ENCODE measurements around the gene IQCB1.

IQCB1 gene

DNA sequence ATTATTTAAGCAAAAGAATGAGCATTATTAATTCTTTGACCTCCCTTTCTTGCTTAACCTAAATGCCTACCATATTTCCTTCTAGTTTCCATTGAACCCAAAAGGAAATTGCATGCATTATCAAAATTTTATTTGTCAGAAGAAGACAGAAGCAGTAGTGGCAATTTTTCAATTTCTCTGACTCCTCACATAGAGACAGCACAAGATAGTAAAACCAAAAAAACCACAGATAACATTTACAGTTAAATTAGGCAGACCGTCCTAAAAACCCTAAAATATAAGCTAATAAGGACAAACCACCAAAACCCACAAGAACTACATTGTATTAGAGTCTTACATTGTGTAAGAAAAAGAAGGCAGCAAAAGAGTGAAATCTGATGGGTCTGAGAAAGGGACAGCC, 112.4 kb downstream of the IQCB1 start:
- Mint-ChIP-seq H3K4me1 (ENCODE audit: low read depth in 2 of 2) (peaks cover 15 to 16% of the 10 kb centered on the region in 2 donors), H3K36me3 (ENCODE audit: insufficient read depth) (peaks cover 61% of the 10 kb centered on the region), H3K9me3 (no peaks in the 10 kb centered on the region), H3K4me3 (no peak overlapping the region), H3K27me3 (no peaks in the 10 kb centered on the region), H3K27ac (peak overlapping the region; percentile 29 to 51)
- no peak for ATAC-seq (replicated peaks)
- no peak for DNase-seq

DNA sequence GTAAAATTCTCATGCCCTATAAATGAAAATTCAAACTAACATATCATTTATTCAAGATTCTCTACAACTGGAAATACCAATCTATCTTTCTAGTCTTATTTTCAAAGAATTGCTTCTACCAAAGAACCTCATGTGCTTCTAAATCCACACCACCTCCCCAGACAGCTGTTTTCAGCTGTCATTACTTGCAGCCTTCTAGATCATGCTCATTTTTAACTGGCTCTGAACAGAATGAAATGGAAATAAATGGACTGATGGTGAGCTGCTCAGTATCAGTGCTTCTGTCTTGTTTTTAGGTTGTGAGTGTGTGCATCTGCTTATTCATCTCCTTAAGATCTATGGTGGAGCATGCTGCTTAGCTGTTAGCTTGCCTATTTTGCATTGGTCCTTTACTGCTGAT, 114.7 kb downstream of the IQCB1 start:
- no peak for DNase-seq
- Mint-ChIP-seq H3K27me3 (no peaks in the 10 kb centered on the region), H3K36me3 (ENCODE audit: insufficient read depth) (peaks cover 62% of the 10 kb centered on the region), H3K4me3 (no peak overlapping the region), H3K4me1 (ENCODE audit: low read depth in 2 of 2) (peaks cover 19 to 21% of the 10 kb centered on the region in 2 donors), H3K27ac (peak overlapping the region in 1 of 2 donors; percentile 1), H3K9me3 (no peaks in the 10 kb centered on the region)
- no peak for ATAC-seq (replicated peaks)
